Activated CD4-positive, alpha-beta T cell treated with anti-CD3 and anti-CD28 coated beads, Interleukin-2, amount 50 U/mL, for 4 hours (primary cell): ENCODE measurements around the gene TIGIT.

Experiments
- DNase-seq, 2 experiments: peaks; one replicate each; pipeline ENCODE4 v3.0.0-alpha.2; 2020

Gene TIGIT

DNA sequence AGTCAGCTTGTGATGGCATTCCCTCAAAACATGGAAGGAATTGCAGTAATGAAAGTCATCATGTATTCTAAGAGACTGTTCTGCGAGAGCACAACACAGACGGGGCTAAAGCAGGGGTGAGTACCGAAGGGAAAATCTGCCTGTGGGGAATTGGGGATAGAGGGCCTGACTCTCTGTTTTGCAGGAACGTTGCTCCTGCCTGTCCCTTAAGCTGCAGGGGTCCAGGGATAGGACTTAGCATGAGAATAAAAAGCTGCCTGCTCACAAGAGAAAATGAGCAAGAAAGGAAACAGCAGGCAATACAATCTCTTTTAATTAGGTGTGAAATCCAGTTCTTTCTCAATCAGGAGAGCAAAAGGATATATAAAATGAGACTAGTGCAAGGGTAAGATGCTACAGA lies 62.2 kb downstream of the TIGIT start:
- DNase-seq: no peak

- no peak for DNase-seq
These were observed 62.7 kb downstream of the TIGIT start for GRCh38 chr3:114356525-114356924.
